Fibroblast of the conjunctiva (primary cell): ENCODE measurements around the gene RSPO4.
"Not testable (repeated sequence)": the region's sequence is repeated elsewhere in the genome, so short reads cannot be mapped to it uniquely, and the experiment has no call there.

Source experiments
- DNase-seq: peaks from one replicate; pipeline ENCODE4 v3.0.0-alpha.2; 2010; ENCODE audit warnings: low read depth

RSPO4 gene

GRCh38 chr20:1001911-1002681, at the start of gene RSPO4:
TSS of gene RSPO4 (minus strand) at chr20:1002311. CDS start at chr20:1002164, 147 bp downstream.
- DNase-seq = no peak

GRCh38 chr20:1050440-1050839, 48.3 kb upstream of the RSPO4 start:
- no peak for DNase-seq

- DNase-seq = no peak
These were observed 43.8 kb upstream of the RSPO4 start for GRCh38 chr20:1045860-1046418.

GRCh38 chr20:1041845-1042390, 39.8 kb upstream of the RSPO4 start:
- no peak for DNase-seq

GRCh38 chr20:1038205-1038604, 36.1 kb upstream of the RSPO4 start:
- no peak for DNase-seq

GRCh38 chr20:1037039-1037438, 34.9 kb upstream of the RSPO4 start:
- no peak for DNase-seq

GRCh38 chr20:1035466-1035865, 33.4 kb upstream of the RSPO4 start:
- no peak for DNase-seq

- no peak for DNase-seq
These were observed 32.3 kb upstream of the RSPO4 start for GRCh38 chr20:1034415-1034789.

GRCh38 chr20:1033751-1034414, 31.8 kb upstream of the RSPO4 start:
- no peak for DNase-seq

- no peak for DNase-seq
These were observed 27.9 kb upstream of the RSPO4 start for GRCh38 chr20:1029980-1030379.

GRCh38 chr20:1026214-1026613, 24.1 kb upstream of the RSPO4 start:
- DNase-seq = not testable (repeated sequence)

- no peak for DNase-seq
These were observed 20.8 kb upstream of the RSPO4 start for GRCh38 chr20:1022871-1023270.

GRCh38 chr20:1020614-1021013, 18.5 kb upstream of the RSPO4 start:
- DNase-seq = no peak

- DNase-seq = no peak
These were observed 17.2 kb upstream of the RSPO4 start for GRCh38 chr20:1019344-1019743.

GRCh38 chr20:1017677-1018076, 15.6 kb upstream of the RSPO4 start:
- no peak for DNase-seq

GRCh38 chr20:1015181-1015580, 13.1 kb upstream of the RSPO4 start:
- DNase-seq = no peak

- DNase-seq = no peak
These were observed 12.4 kb upstream of the RSPO4 start for GRCh38 chr20:1014471-1014870.

GRCh38 chr20:1013566-1014340, 11.6 kb upstream of the RSPO4 start:
- DNase-seq = no peak

GRCh38 chr20:1012359-1013168, 10.5 kb upstream of the RSPO4 start:
- no peak for DNase-seq

- DNase-seq = no peak
These were observed 8.5 kb upstream of the RSPO4 start for GRCh38 chr20:1010659-1011058.

- DNase-seq = no peak
These were observed 3.4 kb upstream of the RSPO4 start for GRCh38 chr20:1005452-1006027.
